Measurements from ENCODE around the gene ARID1B. TPM values are rescaled to one million over a fixed set of nuclear protein-coding genes. Genes with fewer than 3 reads are reported as not detected.

ARID1B gene
- polyA plus RNA-seq, 4 donors = 7.3 to 43.5 (median 17.0) TPM

GRCh38 chr6:156842598-156843250, 65.5 kb downstream of the ARID1B start:
- 86 to 96% (median 91%) methylated on average over 3 of the region's 3 CpGs for WGBS, 3 donors
- peaks cover 0 to 18% (median 2%) of the 10 kb centered on the region in 3 donors for H3K4me1 ChIP-seq (ENCODE audit: control insufficient read depth in 3 of 3, insufficient read depth in 2 of 3, low read depth in 1 of 3, low read length in 2 of 3)
- H3K9me3 ChIP-seq (ENCODE audit: control insufficient read depth in 2 of 2, insufficient read depth in 1 of 2, low read depth in 1 of 2, low read length in 1 of 2) = no peaks in the 10 kb centered on the region
- FAIRE-seq (no peak), DNase-seq (no peak)
- H3K27ac ChIP-seq (ENCODE audit: low read depth in 1 of 3, low read length in 2 of 3) = no peak overlapping the region
- no peaks in the 10 kb centered on the region for H3K27me3 ChIP-seq (ENCODE audit: control insufficient read depth in 3 of 3, insufficient read depth in 3 of 3, low read length in 3 of 3)
- H3K36me3 ChIP-seq (ENCODE audit: control insufficient read depth in 3 of 3, insufficient read depth in 2 of 3, low read depth in 1 of 3, low read length in 3 of 3) = peaks cover 0 to 9% (median 2%) of the 10 kb centered on the region in 3 donors
- no peak overlapping the region for H3K4me3 ChIP-seq (ENCODE audit: low read depth in 1 of 3, low read length in 3 of 3)

DNA sequence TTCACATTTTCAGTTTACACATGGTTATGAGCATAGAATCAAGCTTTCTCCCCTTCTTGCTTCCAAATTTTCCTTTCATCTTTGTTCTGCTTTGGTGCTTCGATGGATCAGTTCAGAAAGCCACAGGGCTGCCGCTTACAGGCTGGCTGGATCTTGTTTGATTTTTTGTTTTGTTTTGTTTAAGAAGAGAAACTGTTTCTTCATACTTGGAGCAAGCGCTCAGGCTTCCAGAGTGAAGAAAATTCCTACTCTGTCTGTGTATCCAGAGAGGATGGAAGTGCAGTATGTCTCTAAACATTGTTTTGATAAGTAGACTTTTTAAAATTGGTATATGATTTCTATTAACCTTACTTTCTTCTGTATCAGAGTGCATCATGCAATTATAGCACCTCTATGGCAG, 66.9 kb downstream of the ARID1B start:
- WGBS, 3 donors = 67 to 89% (median 83%) methylated on average over 3 of the region's 3 CpGs
- no peaks in the 10 kb centered on the region for H3K9me3 ChIP-seq (ENCODE audit: control insufficient read depth in 2 of 2, insufficient read depth in 1 of 2, low read depth in 1 of 2, low read length in 1 of 2)

DNA sequence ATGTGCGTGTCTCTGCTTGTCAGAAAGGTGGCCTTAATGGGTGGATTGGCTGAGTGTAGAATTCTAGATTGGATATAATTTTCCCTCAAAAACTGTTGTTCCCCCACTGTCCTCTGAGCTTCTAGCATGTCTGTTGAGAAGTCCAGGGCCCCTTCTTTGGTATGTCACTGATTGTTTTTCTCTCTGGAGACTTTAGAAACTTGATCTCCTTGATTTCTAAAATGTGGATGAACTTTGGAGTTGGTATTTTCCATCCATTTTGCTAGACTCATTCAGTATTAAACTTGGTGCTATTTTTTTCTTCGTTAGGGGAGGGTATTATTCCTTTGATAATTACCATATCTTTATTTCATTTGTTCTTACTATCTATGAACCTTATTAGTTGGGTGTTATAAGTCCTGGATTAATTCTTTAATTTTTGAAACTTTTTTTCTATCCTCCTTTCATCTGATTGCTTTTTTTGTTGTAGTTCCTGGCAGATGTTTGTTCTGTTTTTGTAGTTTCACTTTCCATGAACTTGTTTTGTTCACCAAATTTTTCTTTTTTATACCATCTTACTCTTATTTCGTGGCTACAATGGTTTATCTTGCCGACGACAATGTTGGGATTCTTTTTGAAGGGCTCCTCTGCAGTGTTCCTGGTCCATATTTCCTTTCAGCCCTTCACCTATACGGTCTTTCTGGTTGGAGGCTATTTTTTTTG, 68.4 kb downstream of the ARID1B start:
- Histone ChIP-seq H3K36me3 (ENCODE audit: control insufficient read depth in 3 of 3, insufficient read depth in 2 of 3, low read depth in 1 of 3, low read length in 3 of 3) (peaks cover 0 to 6% (median 2%) of the 10 kb centered on the region in 3 donors), H3K27me3 (ENCODE audit: control insufficient read depth in 3 of 3, insufficient read depth in 3 of 3, low read length in 3 of 3) (no peaks in the 10 kb centered on the region), H3K9me3 (ENCODE audit: control insufficient read depth in 2 of 2, insufficient read depth in 1 of 2, low read depth in 1 of 2, low read length in 1 of 2) (no peaks in the 10 kb centered on the region), H3K4me3 (ENCODE audit: low read depth in 1 of 3, low read length in 3 of 3) (no peak overlapping the region), H3K4me1 (ENCODE audit: control insufficient read depth in 3 of 3, insufficient read depth in 2 of 3, low read depth in 1 of 3, low read length in 2 of 3) (peaks cover 0 to 19% (median 4%) of the 10 kb centered on the region in 3 donors), H3K27ac (ENCODE audit: low read depth in 1 of 3, low read length in 2 of 3) (no peak overlapping the region)
- DNase-seq = no peak
- peak; percentile 30 for FAIRE-seq
- WGBS, 3 donors = 79 to 86% (median 85%) methylated on average over 6 of the region's 6 CpGs

More for the DNA sequence above, 66.9 kb downstream of the ARID1B start:
- peaks cover 0 to 9% (median 2%) of the 10 kb centered on the region in 3 donors for H3K36me3 ChIP-seq (ENCODE audit: control insufficient read depth in 3 of 3, insufficient read depth in 2 of 3, low read depth in 1 of 3, low read length in 3 of 3)
- FAIRE-seq (no peak), DNase-seq (no peak)
- no peaks in the 10 kb centered on the region for H3K27me3 ChIP-seq (ENCODE audit: control insufficient read depth in 3 of 3, insufficient read depth in 3 of 3, low read length in 3 of 3)
- no peak overlapping the region for H3K27ac ChIP-seq (ENCODE audit: low read depth in 1 of 3, low read length in 2 of 3)
- peaks cover 0 to 19% (median 2%) of the 10 kb centered on the region in 3 donors for H3K4me1 ChIP-seq (ENCODE audit: control insufficient read depth in 3 of 3, insufficient read depth in 2 of 3, low read depth in 1 of 3, low read length in 2 of 3)
- no peak overlapping the region for H3K4me3 ChIP-seq (ENCODE audit: low read depth in 1 of 3, low read length in 3 of 3)

- FAIRE-seq = no peak
- 73 to 83% (median 79%) methylated on average over 6 of the region's 6 CpGs for WGBS, 3 donors
- peak overlapping the region in 1 of 3 donors; percentile 27 for H3K27ac ChIP-seq (ENCODE audit: low read depth in 1 of 3, low read length in 2 of 3)
Observed at GRCh38 chr6:156846845-156847599, 69.8 kb downstream of the ARID1B start.

GRCh38 chr6:156848123-156848522, 70.9 kb downstream of the ARID1B start:
- FAIRE-seq (no peak), DNase-seq (no peak)

More at GRCh38 chr6:156846845-156847599, 69.8 kb downstream of the ARID1B start:
- Histone ChIP-seq H3K36me3 (ENCODE audit: control insufficient read depth in 3 of 3, insufficient read depth in 2 of 3, low read depth in 1 of 3, low read length in 3 of 3) (peaks cover 0 to 6% (median 2%) of the 10 kb centered on the region in 3 donors), H3K27me3 (ENCODE audit: control insufficient read depth in 3 of 3, insufficient read depth in 3 of 3, low read length in 3 of 3) (no peaks in the 10 kb centered on the region), H3K4me3 (ENCODE audit: low read depth in 1 of 3, low read length in 3 of 3) (no peak overlapping the region), H3K9me3 (ENCODE audit: control insufficient read depth in 2 of 2, insufficient read depth in 1 of 2, low read depth in 1 of 2, low read length in 1 of 2) (no peaks in the 10 kb centered on the region), H3K4me1 (ENCODE audit: control insufficient read depth in 3 of 3, insufficient read depth in 2 of 3, low read depth in 1 of 3, low read length in 2 of 3) (peaks cover 0 to 26% (median 4%) of the 10 kb centered on the region in 3 donors)
- DNase-seq = no peak

DNA sequence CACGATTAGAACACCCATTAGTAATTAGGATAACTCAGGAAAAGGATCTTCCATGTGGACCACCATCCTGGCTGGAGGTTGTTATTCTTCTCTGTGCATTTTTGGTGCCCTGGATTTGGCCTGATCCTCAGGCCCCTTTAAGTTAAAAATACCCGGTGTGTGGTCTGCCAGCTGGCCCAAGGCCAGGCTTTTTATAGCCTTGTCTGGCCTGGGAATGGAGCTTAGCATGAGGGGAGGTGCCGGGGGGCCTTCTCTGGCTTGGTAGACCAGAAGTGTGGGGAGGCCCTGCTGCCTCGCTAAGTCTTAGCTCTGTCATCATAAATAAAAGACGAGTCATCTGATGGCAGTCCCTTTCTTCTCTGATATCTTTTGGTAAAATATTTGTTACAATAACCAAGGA, 71.4 kb downstream of the ARID1B start:
- Histone ChIP-seq H3K36me3 (ENCODE audit: control insufficient read depth in 3 of 3, insufficient read depth in 2 of 3, low read depth in 1 of 3, low read length in 3 of 3) (peaks cover 0 to 3% (median 0%) of the 10 kb centered on the region in 3 donors), H3K27me3 (ENCODE audit: control insufficient read depth in 3 of 3, insufficient read depth in 3 of 3, low read length in 3 of 3) (no peaks in the 10 kb centered on the region), H3K27ac (ENCODE audit: low read depth in 1 of 3, low read length in 2 of 3) (no peak overlapping the region), H3K9me3 (ENCODE audit: control insufficient read depth in 2 of 2, insufficient read depth in 1 of 2, low read depth in 1 of 2, low read length in 1 of 2) (no peaks in the 10 kb centered on the region), H3K4me3 (ENCODE audit: low read depth in 1 of 3, low read length in 3 of 3) (no peak overlapping the region), H3K4me1 (ENCODE audit: control insufficient read depth in 3 of 3, insufficient read depth in 2 of 3, low read depth in 1 of 3, low read length in 2 of 3) (peaks cover 0 to 33% (median 4%) of the 10 kb centered on the region in 3 donors)
- DNase-seq = peak in 1 of 2 donors; percentile 31
- 37 to 51% (median 46%) methylated on average over 5 of the region's 5 CpGs for WGBS, 3 donors
- no peak for FAIRE-seq

More at GRCh38 chr6:156848123-156848522, 70.9 kb downstream of the ARID1B start:
- H3K4me3 ChIP-seq (ENCODE audit: low read depth in 1 of 3, low read length in 3 of 3) = no peak overlapping the region
- H3K27ac ChIP-seq (ENCODE audit: low read depth in 1 of 3, low read length in 2 of 3) = no peak overlapping the region
- H3K36me3 ChIP-seq (ENCODE audit: control insufficient read depth in 3 of 3, insufficient read depth in 2 of 3, low read depth in 1 of 3, low read length in 3 of 3) = peaks cover 0 to 6% (median 0%) of the 10 kb centered on the region in 3 donors
- no peaks in the 10 kb centered on the region for H3K27me3 ChIP-seq (ENCODE audit: control insufficient read depth in 3 of 3, insufficient read depth in 3 of 3, low read length in 3 of 3)
- H3K9me3 ChIP-seq (ENCODE audit: control insufficient read depth in 2 of 2, insufficient read depth in 1 of 2, low read depth in 1 of 2, low read length in 1 of 2) = no peaks in the 10 kb centered on the region
- 59 to 83% (median 82%) methylated on average over 3 of the region's 3 CpGs for WGBS, 3 donors
- H3K4me1 ChIP-seq (ENCODE audit: control insufficient read depth in 3 of 3, insufficient read depth in 2 of 3, low read depth in 1 of 3, low read length in 2 of 3) = peaks cover 0 to 33% (median 4%) of the 10 kb centered on the region in 3 donors

GRCh38 chr6:156849806-156850205, 72.6 kb downstream of the ARID1B start:
- Histone ChIP-seq H3K27ac (ENCODE audit: low read depth in 1 of 3, low read length in 2 of 3) (no peak overlapping the region), H3K36me3 (ENCODE audit: control insufficient read depth in 3 of 3, insufficient read depth in 2 of 3, low read depth in 1 of 3, low read length in 3 of 3) (peaks cover 0 to 6% (median 0%) of the 10 kb centered on the region in 3 donors), H3K9me3 (ENCODE audit: control insufficient read depth in 2 of 2, insufficient read depth in 1 of 2, low read depth in 1 of 2, low read length in 1 of 2) (no peaks in the 10 kb centered on the region), H3K4me3 (ENCODE audit: low read depth in 1 of 3, low read length in 3 of 3) (no peak overlapping the region), H3K27me3 (ENCODE audit: control insufficient read depth in 3 of 3, insufficient read depth in 3 of 3, low read length in 3 of 3) (no peaks in the 10 kb centered on the region), H3K4me1 (ENCODE audit: control insufficient read depth in 3 of 3, insufficient read depth in 2 of 3, low read depth in 1 of 3, low read length in 2 of 3) (peaks cover 0 to 29% (median 4%) of the 10 kb centered on the region in 3 donors)
- DNase-seq (no peak), FAIRE-seq (no peak)
- 38 to 71% (median 56%) methylated on average over 7 of the region's 7 CpGs for WGBS, 3 donors

DNA sequence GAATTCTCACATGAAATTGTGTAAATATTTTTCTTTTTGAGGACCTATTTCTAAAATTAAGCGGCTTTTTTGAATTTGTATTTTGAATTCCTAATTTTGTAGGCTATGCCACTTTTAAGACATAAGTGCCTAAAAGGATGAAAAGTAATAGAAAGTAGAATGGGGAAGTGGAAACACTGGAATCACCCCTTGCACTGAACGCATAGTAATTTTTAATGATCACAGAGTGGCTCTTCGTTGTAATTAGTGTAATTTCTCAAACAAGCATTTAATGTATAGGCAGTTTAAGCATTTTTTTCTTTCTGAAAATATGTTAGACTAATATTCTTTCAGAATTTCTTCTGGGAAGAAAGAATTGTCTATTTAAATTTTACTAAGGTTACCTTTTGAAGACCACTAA, 73.2 kb downstream of the ARID1B start:
- Histone ChIP-seq H3K27ac (ENCODE audit: low read depth in 1 of 3, low read length in 2 of 3) (no peak overlapping the region), H3K36me3 (ENCODE audit: control insufficient read depth in 3 of 3, insufficient read depth in 2 of 3, low read depth in 1 of 3, low read length in 3 of 3) (peaks cover 0 to 6% (median 0%) of the 10 kb centered on the region in 3 donors), H3K9me3 (ENCODE audit: control insufficient read depth in 2 of 2, insufficient read depth in 1 of 2, low read depth in 1 of 2, low read length in 1 of 2) (no peaks in the 10 kb centered on the region), H3K27me3 (ENCODE audit: control insufficient read depth in 3 of 3, insufficient read depth in 3 of 3, low read length in 3 of 3) (no peaks in the 10 kb centered on the region), H3K4me1 (ENCODE audit: control insufficient read depth in 3 of 3, insufficient read depth in 2 of 3, low read depth in 1 of 3, low read length in 2 of 3) (peaks cover 0 to 24% (median 4%) of the 10 kb centered on the region in 3 donors), H3K4me3 (ENCODE audit: low read depth in 1 of 3, low read length in 3 of 3) (no peak overlapping the region)
- FAIRE-seq (no peak), DNase-seq (no peak)
- 82 to 92% (median 90%) methylated on average over 3 of the region's 3 CpGs for WGBS, 3 donors

Measured in small intestine (tissue), 7 donors.